NCI-H446 (cell line): Measurements from ENCODE around the gene USP43.
"Not testable (repeated sequence)": the region's sequence is repeated elsewhere in the genome, so short reads cannot be mapped to it uniquely, and the experiment has no call there.

ENCODE experiments used
- DNase-seq, 2 experiments: peaks; one replicate each; lab custom pipeline; 2025; lab: John Stamatoyannopoulos, UW

The USP43 gene

GRCh38 chr17:9658593-9659211 is 13.4 kb downstream of the USP43 start:
- no peak for DNase-seq

- no peak for DNase-seq
These were observed 15.7 kb downstream of the USP43 start for GRCh38 chr17:9661027-9661426.

GRCh38 chr17:9663511-9663910 is 18.2 kb downstream of the USP43 start:
- DNase-seq = not testable (repeated sequence)

- no peak for DNase-seq
These were observed 21.2 kb downstream of the USP43 start for GRCh38 chr17:9666461-9667050.

- no peak for DNase-seq
These were observed 23.2 kb downstream of the USP43 start for GRCh38 chr17:9668517-9668916.

- no peak for DNase-seq
These were observed 24.3 kb downstream of the USP43 start for GRCh38 chr17:9669551-9670008.

GRCh38 chr17:9670596-9670995 is 25.3 kb downstream of the USP43 start:
- no peak for DNase-seq

GRCh38 chr17:9671559-9671958 is 26.2 kb downstream of the USP43 start:
- DNase-seq = no peak

GRCh38 chr17:9672266-9672665 is 26.9 kb downstream of the USP43 start:
- no peak for DNase-seq

GRCh38 chr17:9672691-9673090 is 27.4 kb downstream of the USP43 start:
- DNase-seq = no peak

GRCh38 chr17:9676084-9676483 is 30.8 kb downstream of the USP43 start:
- no peak for DNase-seq

GRCh38 chr17:9676820-9677310 is 31.5 kb downstream of the USP43 start:
- DNase-seq = no peak

- DNase-seq = no peak
These were observed 32.1 kb downstream of the USP43 start for GRCh38 chr17:9677411-9677810.

GRCh38 chr17:9677896-9678295 is 32.6 kb downstream of the USP43 start:
- DNase-seq = no peak

- DNase-seq = no peak
These were observed 39.8 kb downstream of the USP43 start for GRCh38 chr17:9684955-9685621.

- no peak for DNase-seq
These were observed 48.4 kb downstream of the USP43 start for GRCh38 chr17:9693755-9694154.

- DNase-seq = no peak
These were observed 51.1 kb downstream of the USP43 start for GRCh38 chr17:9696279-9697044.

GRCh38 chr17:9700136-9700535 is 54.8 kb downstream of the USP43 start:
- no peak for DNase-seq

GRCh38 chr17:9700754-9701476 is 55.6 kb downstream of the USP43 start:
- no peak for DNase-seq

GRCh38 chr17:9702482-9702881 is 57.2 kb downstream of the USP43 start:
- no peak for DNase-seq

- DNase-seq = no peak
These were observed 57.8 kb downstream of the USP43 start for GRCh38 chr17:9702914-9703780.
